ENCODE results near the gene NSUN6.

NSUN6 gene

GRCh38 chr10:18685555-18685954, 34.2 kb upstream of the NSUN6 start:
- TF ChIP-seq CTCF (conservative IDR thresholded peaks at IDR 0.05) = no peak

DNA sequence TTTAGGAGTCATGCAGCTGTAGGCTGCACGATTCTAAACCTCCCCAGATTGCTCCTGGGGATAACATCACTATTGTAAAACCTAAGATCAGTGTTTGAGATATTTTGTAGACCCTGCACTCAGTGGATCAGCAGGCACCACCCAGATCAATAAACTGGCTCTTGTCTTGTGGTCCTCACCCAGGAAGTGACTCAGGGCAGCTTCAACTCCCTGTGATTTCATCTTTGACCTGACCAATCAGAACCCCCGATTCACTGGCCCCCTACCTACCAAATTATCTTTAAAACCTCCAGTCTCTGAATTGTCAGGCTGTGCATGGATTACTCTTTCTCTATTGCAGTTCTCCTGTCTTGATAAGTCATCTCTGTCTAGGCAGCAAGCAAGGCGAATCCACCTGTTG, 33.6 kb upstream of the NSUN6 start:
- H3K27ac ChIP-seq = no peak overlapping the region
- TF ChIP-seq CTCF (conservative IDR thresholded peaks at IDR 0.05) = no peak

More at GRCh38 chr10:18685555-18685954, 34.2 kb upstream of the NSUN6 start:
- no peak overlapping the region for H3K27ac ChIP-seq

DNA sequence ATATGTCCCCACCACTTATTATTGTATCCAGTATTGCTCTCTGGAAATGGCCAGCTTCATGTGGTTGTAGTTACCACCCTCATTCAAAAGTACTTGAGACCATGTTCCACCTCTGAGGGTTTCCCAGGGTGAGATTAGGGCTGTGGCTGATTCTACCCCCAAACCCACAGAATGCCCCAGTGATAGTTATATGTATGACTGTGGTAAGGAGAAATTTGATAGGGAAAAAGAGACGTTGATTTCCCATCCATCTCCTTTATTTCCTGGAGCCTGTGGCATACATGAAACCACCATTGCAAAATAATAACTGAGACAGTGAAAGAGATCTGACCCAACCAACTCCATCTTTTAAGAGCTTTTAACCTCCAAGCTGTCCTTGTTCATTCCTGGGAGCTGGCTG, 33.0 kb upstream of the NSUN6 start:
- no peak overlapping the region for H3K27ac ChIP-seq
- no peak for TF ChIP-seq CTCF (conservative IDR thresholded peaks at IDR 0.05)

GRCh38 chr10:18683427-18683826, 32.0 kb upstream of the NSUN6 start:
- no peak for TF ChIP-seq CTCF (conservative IDR thresholded peaks at IDR 0.05)
- no peak overlapping the region for H3K27ac ChIP-seq

- H3K27ac ChIP-seq = no peak overlapping the region
Measured at GRCh38 chr10:18681971-18682411, 30.6 kb upstream of the NSUN6 start.

DNA sequence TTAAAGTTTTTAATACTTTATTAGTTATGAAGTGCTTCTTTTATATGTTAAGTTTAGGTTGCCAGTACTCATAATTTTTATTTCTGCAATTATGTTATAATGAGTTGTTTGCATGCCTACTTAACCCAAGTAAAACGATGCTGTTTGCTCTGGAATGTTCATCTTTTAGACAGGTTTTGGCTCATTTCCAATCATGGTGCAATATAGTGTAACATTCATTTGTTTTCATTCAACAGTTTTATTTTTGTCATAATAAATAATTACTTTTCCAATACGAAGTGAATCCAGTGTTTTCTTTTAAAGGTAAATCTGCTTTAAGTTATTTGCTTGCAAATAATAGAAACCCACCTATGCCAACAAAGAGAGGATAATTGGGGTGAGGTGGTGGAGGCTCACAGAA, 30.0 kb upstream of the NSUN6 start:
- H3K27ac ChIP-seq = no peak overlapping the region
- TF ChIP-seq CTCF (conservative IDR thresholded peaks at IDR 0.05) = no peak

More at GRCh38 chr10:18681971-18682411, 30.6 kb upstream of the NSUN6 start:
- TF ChIP-seq CTCF (conservative IDR thresholded peaks at IDR 0.05) = no peak

GRCh38 chr10:18680754-18681153, 29.4 kb upstream of the NSUN6 start:
- no peak overlapping the region for H3K27ac ChIP-seq
- no peak for TF ChIP-seq CTCF (conservative IDR thresholded peaks at IDR 0.05)

Data from VCaP (cell line).